Lower leg skin (tissue), 4 donors: ENCODE measurements around the gene NEURL1B. TPM values are rescaled to one million over a fixed set of nuclear protein-coding genes. Genes with fewer than 3 reads are reported as not detected.

Source experiments
- DNase-seq, 2 donors: peaks; one replicate each; pipeline ENCODE4 v3.0.0-alpha.2; 2019; ENCODE audit warnings: low spot score in 2 of 2
- H3K4me3 ChIP-seq: fragments of 200-600 bp; sonication (generic); 2 replicates; pipeline ENCODE4 v1.5.1; 2017; ENCODE audit warnings: mild to moderate bottlenecking, low read depth; ENCODE audit not compliant: poor library complexity, severe bottlenecking
- CTCF ChIP-seq, 3 donors: fragments of 450-650 bp; IDR thresholded peaks; one replicate each; pipeline ENCODE4 v1.5.1; 2016; ENCODE audit warnings: antibody characterized with exemption in 3 of 3, mild to moderate bottlenecking in 3 of 3, moderate library complexity in 2 of 3
- POLR2A ChIP-seq, 2 donors: fragments of 450-650 bp; IDR thresholded peaks; one replicate each; pipeline ENCODE4 v1.6.1; 2016 to 2017; ENCODE audit warnings: antibody characterized with exemption in 2 of 2, mild to moderate bottlenecking in 1 of 2, moderate library complexity in 1 of 2
- WGBS, 2 donors: methylation state at CpG; one replicate each; pipeline ENCODE4 v1.1.5; 2018; 5-methylcytosine and 5-hydroxymethylcytosine counted together
- intact Hi-C: fragments of 100-400 bp; cut with DNase I; formaldehyde crosslinking; loops from one replicate; pipeline ENCODE4 v1.15.0; 2023; ENCODE audit warnings: low total_unique reads
- total RNA-seq, 4 donors: library from RNA; depleted of rRNA; stranded (reverse); fragments of >200 nt; gene quantifications; one replicate each; pipeline ENCODE4 v1.1.0, GENCODE V29; 2016

Gene NEURL1B
- total RNA-seq, 4 donors from 2014 or later = 12.5 to 34.8 (median 20.9) TPM

DNA sequence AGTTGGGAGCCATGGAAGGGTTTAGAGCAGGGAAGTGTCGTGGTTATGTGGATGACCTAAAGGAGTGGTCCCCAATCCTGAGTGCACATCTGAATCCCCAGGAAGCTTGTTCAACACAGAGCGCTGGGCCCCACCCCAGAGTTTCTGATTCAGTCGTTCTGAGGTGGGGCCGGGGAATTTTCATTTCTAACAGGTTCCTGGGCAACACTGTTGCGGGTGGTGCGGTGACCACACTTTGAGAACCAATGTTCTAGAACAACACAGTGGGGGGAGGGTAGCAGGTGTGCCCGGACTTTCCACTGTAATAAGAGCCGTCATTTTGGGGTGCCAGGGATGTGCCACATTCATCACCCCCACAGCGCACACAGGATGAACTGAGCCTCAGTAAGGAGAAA is 90.6 kb downstream of the NEURL1B start:
- TF ChIP-seq POLR2A (IDR thresholded peaks at IDR 0.05) (no peak), CTCF (IDR thresholded peaks at IDR 0.05) (no peak)
- H3K4me3 ChIP-seq = no peak overlapping the region
- intact Hi-C loops = no loop called here
- 52 to 55% methylated on average over 9 of the region's 9 CpGs for WGBS, 2 donors
- DNase-seq = no peak

DNA sequence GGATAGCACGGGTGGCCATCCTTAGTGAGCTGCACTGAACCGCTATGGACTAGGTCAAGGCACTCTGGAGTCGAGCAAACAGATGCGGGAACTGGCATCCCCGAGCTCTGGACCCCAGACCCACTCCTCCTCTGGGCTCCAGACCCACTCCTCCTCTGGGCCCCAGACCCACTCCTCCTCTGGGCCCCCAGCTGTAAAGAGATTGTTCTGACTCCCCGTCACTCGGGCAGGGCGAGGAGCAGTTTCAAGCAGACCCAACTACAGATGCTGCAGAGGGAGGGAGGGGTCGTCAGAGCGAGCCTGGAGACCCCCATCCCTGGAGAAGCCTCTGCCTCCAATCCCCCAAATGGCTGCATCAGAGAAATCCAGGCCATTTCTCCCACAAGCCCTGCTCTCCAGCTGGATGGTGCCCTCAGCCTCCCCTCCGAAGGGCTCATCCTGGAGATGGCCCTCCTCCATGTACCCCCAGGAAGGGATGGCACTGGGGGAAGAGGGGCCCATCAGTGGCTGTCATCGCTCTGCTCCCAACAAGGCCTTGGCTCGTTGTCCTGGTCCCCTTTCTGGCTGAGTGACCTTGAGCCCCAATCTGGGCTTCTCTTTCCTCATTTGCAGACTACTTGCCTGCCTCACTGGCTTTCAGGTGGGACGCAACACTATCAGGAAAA is 91.3 kb downstream of the NEURL1B start:
- H3K4me3 ChIP-seq = no peak overlapping the region
- intact Hi-C loops = no loop called here
- peak in 1 of 2 donors; percentile 85 for DNase-seq
- 78 to 89% methylated on average over 10 to 14 of the region's 14 CpGs for WGBS, 2 donors
- TF ChIP-seq CTCF (IDR thresholded peaks at IDR 0.05) (no peak), POLR2A (IDR thresholded peaks at IDR 0.05) (no peak)

DNA sequence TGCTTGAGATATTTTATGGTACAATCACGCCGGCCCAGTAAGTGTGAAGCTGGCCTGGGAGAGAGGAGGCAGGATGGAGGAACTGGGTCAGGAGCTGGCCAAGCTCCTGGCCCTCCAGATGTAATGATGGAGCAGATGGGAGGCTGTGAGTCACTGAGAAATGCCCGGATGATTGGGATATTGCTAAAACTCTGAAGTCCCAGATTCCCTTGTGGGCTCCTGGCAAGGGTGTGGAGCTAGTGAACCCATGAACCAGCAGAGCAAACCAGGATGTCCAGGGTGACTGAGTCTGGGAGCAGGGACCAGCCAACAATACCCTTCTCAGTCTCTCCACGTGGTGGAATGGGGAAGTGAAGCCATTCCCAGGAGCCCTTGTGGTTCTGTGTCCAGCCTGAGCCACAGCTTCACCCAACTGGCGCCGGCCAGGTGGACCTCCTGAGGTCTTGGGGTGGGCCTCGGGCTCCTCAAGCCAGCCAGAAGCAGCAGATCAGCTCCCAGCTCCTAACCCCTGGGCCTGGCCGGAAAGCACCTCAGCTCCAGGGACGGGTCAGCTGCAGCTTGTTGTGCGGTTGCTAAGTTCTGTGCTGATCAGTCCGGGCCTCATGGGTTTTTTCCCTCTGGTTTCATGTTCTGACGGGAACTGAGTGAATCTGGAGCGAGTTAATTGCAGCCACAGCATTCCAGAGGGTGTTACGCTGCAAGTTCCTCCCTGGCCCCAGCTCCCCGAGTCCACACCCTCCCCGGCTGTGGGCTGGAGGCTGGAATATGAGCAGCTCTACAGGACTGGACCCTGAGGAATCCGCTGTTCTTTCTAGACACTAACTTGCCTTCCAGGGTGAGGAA is 92.3 kb downstream of the NEURL1B start:
- 9 to 14% methylated on average over 13 to 17 of the region's 17 CpGs for WGBS, 2 donors
- H3K4me3 ChIP-seq = no peak overlapping the region
- intact Hi-C loops = no loop called here
- TF ChIP-seq CTCF (IDR thresholded peaks at IDR 0.05) (no peak), POLR2A (IDR thresholded peaks at IDR 0.05) (no peak)
- DNase-seq = peak; percentile 93 to 97

GRCh38 chr5:172733974-172734346 is 92.9 kb downstream of the NEURL1B start:
- DNase-seq = peak in 1 of 2 donors; percentile 87
- TF ChIP-seq CTCF (IDR thresholded peaks at IDR 0.05) = no peak
- TF ChIP-seq POLR2A (IDR thresholded peaks at IDR 0.05) = no peak
- H3K4me3 ChIP-seq = no peak overlapping the region
- intact Hi-C loops = no loop called here
- WGBS, 2 donors = 9 to 11% methylated on average over 4 of the region's 4 CpGs

DNA sequence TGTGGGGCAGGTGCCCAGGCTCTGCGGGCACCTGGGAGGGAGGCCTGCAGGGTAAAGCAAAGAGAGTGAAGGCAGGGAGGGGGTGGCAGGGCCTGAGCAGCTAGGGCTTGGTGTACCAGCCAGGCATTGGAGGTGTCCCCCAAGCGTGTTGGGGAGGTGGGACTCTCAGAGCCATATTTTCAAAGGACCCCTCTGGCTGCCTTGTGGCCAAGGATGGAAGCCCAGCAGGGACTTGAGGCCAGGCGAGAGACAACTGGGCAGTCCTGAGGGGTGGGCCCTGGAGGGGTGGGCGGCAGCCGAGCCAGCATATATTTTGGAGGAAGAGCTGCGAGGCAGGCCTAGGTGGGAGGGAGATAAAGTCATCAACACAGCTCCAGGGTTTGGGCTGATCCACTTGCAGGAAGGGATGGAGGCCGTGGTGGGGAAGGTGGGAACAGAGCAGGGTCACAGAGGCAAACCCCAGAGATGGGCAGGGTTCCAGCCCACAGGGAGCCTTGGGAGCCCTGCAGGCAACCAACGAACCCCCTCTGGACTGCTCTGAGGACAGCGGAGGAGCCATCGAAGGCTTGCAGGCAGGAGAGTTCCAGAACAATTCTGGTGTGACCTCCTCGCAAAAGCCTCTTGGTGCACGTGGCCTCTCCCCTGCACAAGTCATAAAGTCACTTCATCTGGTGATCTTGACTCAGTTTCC is 94.2 kb downstream of the NEURL1B start:
- 86 to 89% methylated on average over 12 of the region's 12 CpGs for WGBS, 2 donors

More for the DNA sequence above, 94.2 kb downstream of the NEURL1B start:
- no peak for TF ChIP-seq CTCF (IDR thresholded peaks at IDR 0.05)
- TF ChIP-seq POLR2A (IDR thresholded peaks at IDR 0.05) = no peak
- peak in 1 of 2 donors; percentile 86 for DNase-seq
- intact Hi-C loops = no loop called here
- H3K4me3 ChIP-seq = no peak overlapping the region
